Peyer's patch (tissue), 4 donors: ENCODE measurements around the gene PRPF6.

Experiments
- CTCF ChIP-seq, 6 experiments: fragments of 450-650 bp in 4 of 6; fragments of 200-600 bp in 2 of 6; sonication (generic) in 1 of 6; IDR thresholded peaks; one replicate each; pipeline ENCODE4 v1.5.1; 2017 to 2019; ENCODE audit warnings: antibody characterized with exemption in 6 of 6, mild to moderate bottlenecking in 3 of 6, moderate library complexity in 1 of 6
- POLR2A ChIP-seq, 2 donors: fragments of 450-650 bp; IDR thresholded peaks; one replicate each; pipeline ENCODE4 v1.5.1; 2017; ENCODE audit warnings: antibody characterized with exemption in 2 of 2, mild to moderate bottlenecking in 2 of 2, moderate library complexity in 2 of 2

- TF ChIP-seq CTCF (IDR thresholded peaks at IDR 0.05) (peak in 2 of 6 experiments; percentile 7 to 12), POLR2A (IDR thresholded peaks at IDR 0.05) (no peak)
Measured at GRCh38 chr20:63934271-63935068, 46.5 kb upstream of the PRPF6 start.
